ENCODE measurements around the gene MAS1. TPM values are rescaled to one million over a fixed set of nuclear protein-coding genes. Genes with fewer than 3 reads are reported as not detected.

MAS1 gene
- polyA plus RNA-seq, 1 of the 3 experiments (the other 2 are of a cell fraction) = not detected

- TF ChIP-seq USF2 (IDR thresholded peaks at IDR 0.05; ENCODE audit: borderline replicate concordance, low read depth, low read length) = no peak
- TF ChIP-seq CHD2 (IDR thresholded peaks at IDR 0.05; ENCODE audit: low read length, partially characterized antibody) = no peak
- no peak for TF ChIP-seq SIN3A (IDR thresholded peaks at IDR 0.05; ENCODE audit: borderline replicate concordance, low read depth, low read length)
- TF ChIP-seq JUND (IDR thresholded peaks at IDR 0.05) = no peak
- TF ChIP-seq YY1 (IDR thresholded peaks at IDR 0.05; ENCODE audit: low read depth) = no peak
- TF ChIP-seq NRF1 (IDR thresholded peaks at IDR 0.05; ENCODE audit: low read depth, low read length) = no peak
- no peak for TF ChIP-seq GATA2 (CRISPR knock-in tag; IDR thresholded peaks at IDR 0.05)
- TF ChIP-seq RCOR1 (IDR thresholded peaks at IDR 0.05; ENCODE audit: low read length) = no peak
Measured at GRCh38 chr6:159913375-159913774, 22.6 kb downstream of the MAS1 start (continued).

DNA sequence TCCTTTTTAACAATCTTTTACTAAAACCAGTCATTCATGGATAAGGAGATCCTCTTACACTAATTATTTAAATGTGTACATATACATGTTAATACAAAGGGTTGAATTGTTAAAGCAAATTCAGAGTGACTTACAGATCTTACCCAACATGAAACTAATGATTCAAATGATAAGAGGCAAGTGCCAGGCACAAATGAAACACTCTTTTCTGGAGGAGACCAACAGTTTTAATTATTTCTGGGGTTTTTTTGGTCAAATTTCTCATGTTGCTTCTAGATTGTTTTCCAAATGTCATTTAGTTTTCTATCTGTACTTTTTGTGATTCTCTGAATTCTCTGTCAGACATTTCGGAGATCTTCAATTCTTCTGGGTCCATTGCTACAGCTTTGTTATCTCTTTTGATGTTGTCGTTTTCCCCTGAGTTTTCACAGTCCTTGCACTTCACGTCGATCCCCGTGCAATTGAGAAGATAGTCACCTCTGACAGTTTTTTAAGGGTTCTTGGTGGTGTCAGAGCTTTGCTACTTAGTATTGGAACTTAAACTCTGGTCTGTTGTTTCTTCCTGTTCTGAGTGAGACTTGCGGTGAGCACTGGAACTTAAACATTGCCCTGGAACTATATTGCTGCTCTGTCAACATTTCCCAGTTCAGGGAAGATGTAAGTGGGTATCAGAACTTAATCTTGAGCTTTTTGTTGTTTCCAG is 23.2 kb downstream of the MAS1 start:
- H3F3A ChIP-seq (replicated peaks; ENCODE audit: insufficient read depth) = no peaks in the 10 kb centered on the region
- no peaks in the 10 kb centered on the region for H3K36me3 ChIP-seq (replicated peaks in 1 of 2; ENCODE audit: control insufficient read depth in 1 of 2, insufficient read depth in 2 of 2, low read length in 1 of 2)
- H3K4me1 ChIP-seq (ENCODE audit: control insufficient read depth in 1 of 2, insufficient read depth in 2 of 2, low read depth in 1 of 2, low read length in 1 of 2) = peaks cover 0 to 13% of the 10 kb centered on the region in 2 experiments; a peak in 2 of 4 replicates
- no peaks in the 10 kb centered on the region for H4K20me1 ChIP-seq (ENCODE audit: insufficient read depth)
- H3K9ac ChIP-seq = no peak overlapping the region
- ChIA-PET CTCF (interaction anchor here (1.2 kb wide), 1 partner anchor 31 kb away, joined by 3 read pairs; no protein-coding TSS in a partner anchor), POLR2A (no interaction called here)
- no peak overlapping the region for H3K27ac ChIP-seq (ENCODE audit: low read depth in 2 of 2, low read length in 1 of 2)
- no peak for DNase-seq
- no peaks in the 10 kb centered on the region for H3K9me3 ChIP-seq
- H2AFZ ChIP-seq (ENCODE audit: low read depth) = no peak overlapping the region
- no peak overlapping the region for H3K4me3 ChIP-seq (ENCODE audit: low read depth in 2 of 2, low read length in 1 of 2)
- H3K4me2 ChIP-seq = no peak overlapping the region
- H3K27me3 ChIP-seq (ENCODE audit: insufficient read depth) = peaks cover 8% of the 10 kb centered on the region; the same call in 1 of the 2 replicates
- H3K79me2 ChIP-seq (ENCODE audit: insufficient read depth) = no peaks in the 10 kb centered on the region
- WGBS (ENCODE audit: low lambda C conversion rate) = 61% methylated on average over 6 of the region's 6 CpGs
- no peaks in the 10 kb centered on the region for H3K9me2 ChIP-seq
- TF ChIP-seq RXRA (IDR thresholded peaks at IDR 0.05; ENCODE audit: borderline replicate concordance, low read depth) (no peak), EP300 (IDR thresholded peaks at IDR 0.05; ENCODE audit: borderline replicate concordance in 1 of 2, low read depth in 1 of 2, low read length in 1 of 2) (no peak), RFX5 (IDR thresholded peaks at IDR 0.05; ENCODE audit: low read length) (no peak), FOXJ3 (CRISPR knock-in tag; IDR thresholded peaks at IDR 0.05) (no peak), RCOR1 (IDR thresholded peaks at IDR 0.05; ENCODE audit: low read length) (no peak), FOSL2 (IDR thresholded peaks at IDR 0.05; ENCODE audit: borderline replicate concordance, low read depth) (no peak), JUND (IDR thresholded peaks at IDR 0.05) (no peak), NRF1 (IDR thresholded peaks at IDR 0.05; ENCODE audit: low read depth, low read length) (no peak), CTCF (IDR thresholded peaks at IDR 0.05) (no peak), MAX (IDR thresholded peaks at IDR 0.05; ENCODE audit: low read depth) (no peak), ELF1 (IDR thresholded peaks at IDR 0.05) (no peak), TAF1 (IDR thresholded peaks at IDR 0.05; ENCODE audit: borderline replicate concordance, low read depth, low read length) (no peak), GABPA (IDR thresholded peaks at IDR 0.05; ENCODE audit: low read depth) (no peak), SIN3A (IDR thresholded peaks at IDR 0.05; ENCODE audit: borderline replicate concordance, low read depth, low read length) (no peak), PBX3 (IDR thresholded peaks at IDR 0.05) (no peak)
- TF ChIP-seq, protein P1, sequence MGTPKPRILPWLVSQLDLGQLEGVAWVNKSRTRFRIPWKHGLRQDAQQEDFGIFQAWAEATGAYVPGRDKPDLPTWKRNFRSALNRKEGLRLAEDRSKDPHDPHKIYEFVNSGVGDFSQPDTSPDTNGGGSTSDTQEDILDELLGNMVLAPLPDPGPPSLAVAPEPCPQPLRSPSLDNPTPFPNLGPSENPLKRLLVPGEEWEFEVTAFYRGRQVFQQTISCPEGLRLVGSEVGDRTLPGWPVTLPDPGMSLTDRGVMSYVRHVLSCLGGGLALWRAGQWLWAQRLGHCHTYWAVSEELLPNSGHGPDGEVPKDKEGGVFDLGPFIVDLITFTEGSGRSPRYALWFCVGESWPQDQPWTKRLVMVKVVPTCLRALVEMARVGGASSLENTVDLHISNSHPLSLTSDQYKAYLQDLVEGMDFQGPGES (IDR thresholded peaks at IDR 0.05; ENCODE audit: low read depth, low read length) = no peak
- TF ChIP-seq, protein P2, sequence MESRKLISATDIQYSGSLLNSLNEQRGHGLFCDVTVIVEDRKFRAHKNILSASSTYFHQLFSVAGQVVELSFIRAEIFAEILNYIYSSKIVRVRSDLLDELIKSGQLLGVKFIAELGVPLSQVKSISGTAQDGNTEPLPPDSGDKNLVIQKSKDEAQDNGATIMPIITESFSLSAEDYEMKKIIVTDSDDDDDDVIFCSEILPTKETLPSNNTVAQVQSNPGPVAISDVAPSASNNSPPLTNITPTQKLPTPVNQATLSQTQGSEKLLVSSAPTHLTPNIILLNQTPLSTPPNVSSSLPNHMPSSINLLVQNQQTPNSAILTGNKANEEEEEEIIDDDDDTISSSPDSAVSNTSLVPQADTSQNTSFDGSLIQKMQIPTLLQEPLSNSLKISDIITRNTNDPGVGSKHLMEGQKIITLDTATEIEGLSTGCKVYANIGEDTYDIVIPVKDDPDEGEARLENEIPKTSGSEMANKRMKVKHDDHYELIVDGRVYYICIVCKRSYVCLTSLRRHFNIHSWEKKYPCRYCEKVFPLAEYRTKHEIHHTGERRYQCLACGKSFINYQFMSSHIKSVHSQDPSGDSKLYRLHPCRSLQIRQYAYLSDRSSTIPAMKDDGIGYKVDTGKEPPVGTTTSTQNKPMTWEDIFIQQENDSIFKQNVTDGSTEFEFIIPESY (IDR thresholded peaks at IDR 0.05; ENCODE audit: borderline replicate concordance, low read depth) = no peak
